OCI-LY1 (cell line): ENCODE data around the gene RANBP1.

Experiments
- EZH2 ChIP-seq: fragments of 200-600 bp; sonication (generic), shearing (Covaris generic); IDR thresholded peaks from 2 replicates; pipeline ENCODE4 v1.8.0; 2017; ENCODE audit warnings: borderline replicate concordance, mixed run types, mild to moderate bottlenecking, antibody characterized with exemption, low read length, moderate library complexity, mixed read lengths
- TF ChIP-seq, protein P1 (sequence below): fragments of 200-600 bp; sonication (generic), shearing (Covaris generic); IDR thresholded peaks from 2 replicates; pipeline ENCODE4 v1.5.1; 2017; ENCODE audit warnings: mild to moderate bottlenecking, antibody characterized with exemption, low read length, moderate library complexity, mixed read lengths

DNA sequence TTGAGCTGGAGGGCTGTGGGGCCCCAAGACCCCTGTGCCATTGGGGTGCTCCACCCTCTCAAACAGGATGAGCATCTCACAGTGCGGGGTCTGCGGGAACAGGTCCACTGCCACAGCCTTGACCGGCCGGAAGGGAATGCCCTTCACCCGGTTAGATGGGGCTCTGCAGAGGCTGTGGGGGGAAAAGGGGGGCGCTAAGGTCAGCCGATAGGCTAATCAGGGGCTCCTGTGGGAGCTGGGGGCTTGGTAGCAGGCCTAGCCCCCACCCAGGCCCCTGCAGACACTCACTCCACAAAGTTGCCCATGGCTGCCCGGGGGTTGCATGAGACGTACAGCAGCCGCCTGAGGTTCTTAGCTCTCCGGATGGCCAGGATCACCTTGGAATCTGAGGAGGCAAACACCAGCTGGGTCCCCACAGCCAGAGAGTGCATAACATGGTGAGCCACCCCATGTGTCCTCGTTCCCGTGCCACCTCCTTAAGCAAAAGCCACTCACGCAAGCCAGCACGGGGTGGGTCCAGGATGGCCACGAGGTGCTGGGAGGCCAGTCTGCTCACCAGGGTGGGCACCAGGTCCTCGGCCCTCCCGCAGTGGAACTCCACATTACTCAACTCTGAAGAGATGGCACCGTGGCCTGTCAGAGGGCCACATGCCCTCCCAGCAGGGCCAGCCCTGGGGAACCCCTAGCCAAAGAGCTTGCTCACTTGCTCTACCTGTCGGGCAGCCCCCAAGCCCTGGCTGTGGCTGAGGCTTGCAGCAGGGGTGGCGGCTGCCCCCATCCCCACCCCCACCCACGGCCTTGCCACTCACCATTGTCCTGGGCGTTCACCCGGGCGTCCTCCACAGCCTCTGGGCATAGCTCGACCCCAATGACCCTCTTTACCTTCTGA is 3.0 kb upstream of the RANBP1 start:
- TF ChIP-seq, protein P1, sequence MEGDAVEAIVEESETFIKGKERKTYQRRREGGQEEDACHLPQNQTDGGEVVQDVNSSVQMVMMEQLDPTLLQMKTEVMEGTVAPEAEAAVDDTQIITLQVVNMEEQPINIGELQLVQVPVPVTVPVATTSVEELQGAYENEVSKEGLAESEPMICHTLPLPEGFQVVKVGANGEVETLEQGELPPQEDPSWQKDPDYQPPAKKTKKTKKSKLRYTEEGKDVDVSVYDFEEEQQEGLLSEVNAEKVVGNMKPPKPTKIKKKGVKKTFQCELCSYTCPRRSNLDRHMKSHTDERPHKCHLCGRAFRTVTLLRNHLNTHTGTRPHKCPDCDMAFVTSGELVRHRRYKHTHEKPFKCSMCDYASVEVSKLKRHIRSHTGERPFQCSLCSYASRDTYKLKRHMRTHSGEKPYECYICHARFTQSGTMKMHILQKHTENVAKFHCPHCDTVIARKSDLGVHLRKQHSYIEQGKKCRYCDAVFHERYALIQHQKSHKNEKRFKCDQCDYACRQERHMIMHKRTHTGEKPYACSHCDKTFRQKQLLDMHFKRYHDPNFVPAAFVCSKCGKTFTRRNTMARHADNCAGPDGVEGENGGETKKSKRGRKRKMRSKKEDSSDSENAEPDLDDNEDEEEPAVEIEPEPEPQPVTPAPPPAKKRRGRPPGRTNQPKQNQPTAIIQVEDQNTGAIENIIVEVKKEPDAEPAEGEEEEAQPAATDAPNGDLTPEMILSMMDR: no peak
- no peak for TF ChIP-seq EZH2
